SK-N-SH (cell line): ENCODE data around the gene SLC24A3.

ENCODE experiments used
- EP300 ChIP-seq, 2 experiments: IDR thresholded peaks; 2 replicates each; pipeline versions ENCODE4 v1.4.0 to v1.6.1; 2012; ENCODE audit warnings: borderline replicate concordance in 1 of 2, low read depth in 1 of 2, low read length in 1 of 2
- JUND ChIP-seq: IDR thresholded peaks from 2 replicates; pipeline ENCODE4 v1.4.0; 2012
- MXI1 ChIP-seq: IDR thresholded peaks from 2 replicates; pipeline ENCODE4 v1.6.1; 2012; ENCODE audit warnings: mild to moderate bottlenecking, low read depth, low read length, improper control_type of control experiment
- RXRA ChIP-seq: IDR thresholded peaks from 2 replicates; pipeline ENCODE4 v1.4.0; 2012; ENCODE audit warnings: low read depth, mild to moderate bottlenecking, borderline replicate concordance
- SIN3A ChIP-seq: IDR thresholded peaks from 2 replicates; pipeline ENCODE4 v1.6.1; 2012; ENCODE audit warnings: low read depth, mild to moderate bottlenecking, low read length, moderate library complexity, borderline replicate concordance
- USF2 ChIP-seq: fragments of 150-350 bp; IDR thresholded peaks from 2 replicates; pipeline ENCODE4 v1.6.1; 2017; ENCODE audit warnings: antibody characterized with exemption, low read length, low read depth, borderline replicate concordance
- YY1 ChIP-seq: IDR thresholded peaks from 2 replicates; pipeline ENCODE4 v1.4.0; 2012; ENCODE audit warnings: low read depth, mild to moderate bottlenecking

DNA sequence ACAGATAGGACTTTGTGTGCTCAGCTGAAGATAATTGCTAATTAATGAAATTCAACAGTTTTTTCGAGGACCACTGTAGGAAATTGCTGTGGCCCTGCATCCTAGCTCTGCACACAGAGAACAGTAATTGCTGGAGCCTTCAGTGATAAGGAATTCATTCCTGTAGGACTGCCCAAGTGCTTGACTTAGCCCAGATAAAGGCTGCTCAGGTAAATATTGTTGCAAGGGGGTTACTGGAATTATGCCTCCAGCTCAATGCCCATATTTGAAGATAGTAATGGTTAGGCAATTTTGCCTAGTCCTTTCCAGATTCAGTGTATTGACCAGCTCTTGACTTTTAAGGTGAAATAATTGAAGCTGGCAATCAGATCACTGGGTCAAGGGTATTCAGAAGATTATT is 122.9 kb downstream of the SLC24A3 start:
- no peak for TF ChIP-seq USF2
- no peak for TF ChIP-seq RXRA
- TF ChIP-seq EP300 (IDR thresholded peaks at IDR 0.05; ENCODE audit: borderline replicate concordance in 1 of 2, low read depth in 1 of 2, low read length in 1 of 2): no peak
- no peak for TF ChIP-seq MXI1
- no peak for TF ChIP-seq YY1
- TF ChIP-seq JUND: no peak
- no peak for TF ChIP-seq SIN3A
